Type B pancreatic cell (in vitro differentiated cells): ENCODE measurements around the gene SHISA4. TPM values are rescaled to one million over a fixed set of nuclear protein-coding genes. Genes with fewer than 3 reads are reported as not detected.
"Not testable (repeated sequence)": the region's sequence is repeated elsewhere in the genome, so short reads cannot be mapped to it uniquely, and the experiment has no call there.

Source experiments
- DNase-seq: peaks from one replicate; pipeline ENCODE4 v3.0.0; 2021; ENCODE audit warnings: mixed read lengths; ENCODE audit not compliant: unreplicated experiment; ENCODE audit errors: extremely low spot score
- H3K27ac Mint-ChIP-seq: 2 replicates; pipeline ENCODE4 v1.8.0; 2021; ENCODE audit warnings: mild to moderate bottlenecking, mixed read lengths
- H3K27me3 Mint-ChIP-seq: 2 replicates; pipeline ENCODE4 v1.8.0; 2021; ENCODE audit warnings: mixed read lengths
- H3K36me3 Mint-ChIP-seq: 2 replicates; pipeline ENCODE4 v1.8.0; 2021; ENCODE audit warnings: mixed read lengths
- H3K4me1 Mint-ChIP-seq: one replicate; pipeline ENCODE4 v1.8.0; 2021; ENCODE audit warnings: mixed read lengths; ENCODE audit not compliant: unreplicated experiment
- H3K4me3 Mint-ChIP-seq: 2 replicates; pipeline ENCODE4 v1.8.0; 2021; ENCODE audit warnings: mild to moderate bottlenecking, mixed read lengths
- H3K9me3 Mint-ChIP-seq: 2 replicates; pipeline ENCODE4 v1.8.0; 2021; ENCODE audit warnings: mixed read lengths
- CTCF ChIP-seq: fragments of 200-600 bp; sonication (generic); conservative IDR thresholded peaks from 2 replicates; pipeline ENCODE4 v1.5.0; 2021; ENCODE audit warnings: antibody characterized with exemption, mild to moderate bottlenecking
- total RNA-seq: library from RNA; stranded (reverse); gene quantifications from 2 replicates; pipeline ENCODE4 v1.2.1, GENCODE V29; 2021; ENCODE audit warnings: low replicate concordance

SHISA4 gene
- total RNA-seq, 1 donor from 2014 or later, result 5.0 TPM

GRCh38 chr1:201896951-201897391 is 8.3 kb downstream of the SHISA4 start:
- TF ChIP-seq CTCF, result no peak
- Mint-ChIP-seq H3K4me1 (peaks cover 12% of the 10 kb centered on the region), H3K27ac (no peak overlapping the region), H3K9me3 (no peaks in the 10 kb centered on the region), H3K4me3 (no peak overlapping the region), H3K27me3 (no peaks in the 10 kb centered on the region), H3K36me3 (peaks cover 3% of the 10 kb centered on the region)
- no peak for DNase-seq

- H3K4me3 Mint-ChIP-seq, result no peak overlapping the region
- H3K4me1 Mint-ChIP-seq, result peaks cover 12% of the 10 kb centered on the region
- H3K27ac Mint-ChIP-seq, result no peak overlapping the region
- no peak for DNase-seq
- no peaks in the 10 kb centered on the region for H3K9me3 Mint-ChIP-seq
- no peak for TF ChIP-seq CTCF
- H3K36me3 Mint-ChIP-seq, result peaks cover 3% of the 10 kb centered on the region
- no peaks in the 10 kb centered on the region for H3K27me3 Mint-ChIP-seq
Measured at GRCh38 chr1:201898240-201898894, 9.7 kb downstream of the SHISA4 start.

GRCh38 chr1:201898992-201899391 is 10.3 kb downstream of the SHISA4 start:
- TF ChIP-seq CTCF, result no peak
- peaks cover 3% of the 10 kb centered on the region for H3K36me3 Mint-ChIP-seq
- no peak for DNase-seq
- H3K4me1 Mint-ChIP-seq, result peaks cover 13% of the 10 kb centered on the region
- H3K27ac Mint-ChIP-seq, result no peak overlapping the region
- H3K9me3 Mint-ChIP-seq, result no peaks in the 10 kb centered on the region
- H3K4me3 Mint-ChIP-seq, result no peak overlapping the region
- H3K27me3 Mint-ChIP-seq, result no peaks in the 10 kb centered on the region

- no peak for TF ChIP-seq CTCF
- H3K36me3 Mint-ChIP-seq, result peaks cover 3% of the 10 kb centered on the region
- H3K27me3 Mint-ChIP-seq, result no peaks in the 10 kb centered on the region
- H3K4me1 Mint-ChIP-seq, result peaks cover 19% of the 10 kb centered on the region
- no peak overlapping the region for H3K4me3 Mint-ChIP-seq
- no peaks in the 10 kb centered on the region for H3K9me3 Mint-ChIP-seq
- peak overlapping the region; percentile 15 for H3K27ac Mint-ChIP-seq
- no peak for DNase-seq
Measured at GRCh38 chr1:201899683-201900429, 11.2 kb downstream of the SHISA4 start.

- Mint-ChIP-seq H3K4me3 (no peak overlapping the region), H3K9me3 (no peaks in the 10 kb centered on the region), H3K4me1 (peaks cover 25% of the 10 kb centered on the region), H3K36me3 (peaks cover 3% of the 10 kb centered on the region), H3K27me3 (no peaks in the 10 kb centered on the region), H3K27ac (peak overlapping the region; percentile 15)
- no peak for DNase-seq
- no peak for TF ChIP-seq CTCF
Measured at GRCh38 chr1:201900476-201900875, 11.8 kb downstream of the SHISA4 start.

- H3K27me3 Mint-ChIP-seq, H3K4me3 Mint-ChIP-seq, H3K9me3 Mint-ChIP-seq, H3K27ac Mint-ChIP-seq, DNase-seq, H3K36me3 Mint-ChIP-seq: not testable (repeated sequence)
- H3K4me1 Mint-ChIP-seq, result peaks cover 22% of the 10 kb centered on the region
Measured at GRCh38 chr1:201901036-201901435, 12.3 kb downstream of the SHISA4 start.
